ENCODE measurements around the gene PHLPP1. TPM values are rescaled to one million over a fixed set of nuclear protein-coding genes. Genes with fewer than 3 reads are reported as not detected.

Gene PHLPP1
- total RNA-seq, 3 donors from 2014 or later, result 9.8 to 19.9 (median 15.4) TPM

- Histone ChIP-seq H3K36me3 (no peaks in the 10 kb centered on the region), H3K9me3 (no peaks in the 10 kb centered on the region), H3K27me3 (no peaks in the 10 kb centered on the region), H3K27ac (no peak overlapping the region), H3K4me3 (no peak overlapping the region), H3K4me1 (no peaks in the 10 kb centered on the region)
- intact Hi-C loops (cut with DNase I; ENCODE audit: low total_unique reads), result no loop called here
- DNase-seq (ENCODE audit: low spot score in 2 of 2), result no peak
- TF ChIP-seq POLR2AphosphoS5 (IDR thresholded peaks at IDR 0.05), result no peak
- no peak for TF ChIP-seq CTCF (IDR thresholded peaks at IDR 0.05)
- no peak for TF ChIP-seq POLR2A (IDR thresholded peaks at IDR 0.05)
Observed at GRCh38 chr18:62834715-62835114, 119.4 kb downstream of the PHLPP1 start.

- no peak for TF ChIP-seq POLR2AphosphoS5 (IDR thresholded peaks at IDR 0.05)
- no peak for TF ChIP-seq CTCF (IDR thresholded peaks at IDR 0.05)
- no peak for TF ChIP-seq POLR2A (IDR thresholded peaks at IDR 0.05)
- intact Hi-C loops (cut with DNase I; ENCODE audit: low total_unique reads), result no loop called here
Observed at GRCh38 chr18:62837011-62837410, 121.7 kb downstream of the PHLPP1 start.

GRCh38 chr18:62838475-62839098 lies 123.2 kb downstream of the PHLPP1 start:
- no peak overlapping the region for H3K4me3 ChIP-seq
- no peak for TF ChIP-seq CTCF (IDR thresholded peaks at IDR 0.05)
- no peak for TF ChIP-seq POLR2AphosphoS5 (IDR thresholded peaks at IDR 0.05)
- no peak for TF ChIP-seq POLR2A (IDR thresholded peaks at IDR 0.05)
- no peaks in the 10 kb centered on the region for H3K9me3 ChIP-seq
- no peak overlapping the region for H3K27ac ChIP-seq
- H3K36me3 ChIP-seq, result no peaks in the 10 kb centered on the region
- H3K27me3 ChIP-seq, result no peaks in the 10 kb centered on the region
- H3K4me1 ChIP-seq, result no peaks in the 10 kb centered on the region
- intact Hi-C loops (cut with DNase I; ENCODE audit: low total_unique reads), result no loop called here
- DNase-seq (ENCODE audit: low spot score in 2 of 2), result no peak

More at GRCh38 chr18:62837011-62837410, 121.7 kb downstream of the PHLPP1 start:
- Histone ChIP-seq H3K4me1 (no peaks in the 10 kb centered on the region), H3K9me3 (no peaks in the 10 kb centered on the region), H3K4me3 (no peak overlapping the region), H3K27me3 (no peaks in the 10 kb centered on the region), H3K36me3 (no peaks in the 10 kb centered on the region), H3K27ac (no peak overlapping the region)
- no peak for DNase-seq (ENCODE audit: low spot score in 2 of 2)

- H3K36me3 ChIP-seq, result no peaks in the 10 kb centered on the region
- no peak for TF ChIP-seq POLR2A (IDR thresholded peaks at IDR 0.05)
- TF ChIP-seq CTCF (IDR thresholded peaks at IDR 0.05), result no peak
- TF ChIP-seq POLR2AphosphoS5 (IDR thresholded peaks at IDR 0.05), result no peak
- H3K27ac ChIP-seq, result no peak overlapping the region
- no peaks in the 10 kb centered on the region for H3K27me3 ChIP-seq
- H3K4me1 ChIP-seq, result no peaks in the 10 kb centered on the region
- no peak for DNase-seq (ENCODE audit: low spot score in 2 of 2)
- no peak overlapping the region for H3K4me3 ChIP-seq
- intact Hi-C loops (cut with DNase I; ENCODE audit: low total_unique reads), result no loop called here
- no peaks in the 10 kb centered on the region for H3K9me3 ChIP-seq
Observed at GRCh38 chr18:62839874-62840713, 124.8 kb downstream of the PHLPP1 start.

- Histone ChIP-seq H3K27me3 (no peaks in the 10 kb centered on the region), H3K4me3 (no peak overlapping the region), H3K4me1 (no peaks in the 10 kb centered on the region), H3K27ac (no peak overlapping the region), H3K9me3 (no peaks in the 10 kb centered on the region), H3K36me3 (no peaks in the 10 kb centered on the region)
- intact Hi-C loops (cut with DNase I; ENCODE audit: low total_unique reads), result no loop called here
- no peak for DNase-seq (ENCODE audit: low spot score in 2 of 2)
- TF ChIP-seq POLR2A (IDR thresholded peaks at IDR 0.05) (no peak), POLR2AphosphoS5 (IDR thresholded peaks at IDR 0.05) (no peak), CTCF (IDR thresholded peaks at IDR 0.05) (no peak)
Observed at GRCh38 chr18:62841405-62841804, 126.1 kb downstream of the PHLPP1 start.
